ENCODE measurements around the gene FOXP1.

DNA sequence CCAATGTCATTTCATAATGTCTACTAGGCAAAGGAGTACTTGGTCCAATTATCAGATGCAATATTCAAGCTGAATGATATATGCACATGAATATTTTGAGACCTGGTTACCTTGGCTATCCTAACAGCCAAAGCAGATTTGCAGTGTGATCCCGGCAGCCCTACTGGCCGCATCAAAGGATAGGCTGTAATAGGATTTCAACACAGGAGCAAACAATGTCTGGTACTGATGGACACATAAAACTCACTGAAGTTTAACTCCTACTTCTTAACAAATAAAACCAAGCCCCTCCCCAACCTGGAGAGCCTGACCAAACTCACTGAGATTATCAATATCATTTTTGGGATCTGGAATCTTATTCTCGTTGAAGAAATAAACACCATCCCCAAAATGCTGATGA, 130.2 kb downstream of the FOXP1 start:
- TF ChIP-seq SPI1 (IDR thresholded peaks at IDR 0.05; ENCODE audit: low read depth, low read length) = no peak
- TF ChIP-seq TAF1 (IDR thresholded peaks at IDR 0.05; ENCODE audit: low read depth, low read length) = no peak
- TF ChIP-seq POLR2AphosphoS5 (IDR thresholded peaks at IDR 0.05; ENCODE audit: low read depth, low read length) = no peak
- TF ChIP-seq POLR2A (IDR thresholded peaks at IDR 0.05; ENCODE audit: low read depth, low read length) = no peak
- no peak for TF ChIP-seq PAX5 (IDR thresholded peaks at IDR 0.05; ENCODE audit: insufficient read depth, low read length, severe bottlenecking)
